Measurements from ENCODE around the gene INPP5A. TPM values are rescaled to one million over a fixed set of nuclear protein-coding genes. Genes with fewer than 3 reads are reported as not detected.

INPP5A gene
- total RNA-seq, 1 experiment from 2014 or later: 16.6 TPM

- no peak for DNase-seq
- no peak overlapping the region for H3K4me3 Mint-ChIP-seq (ENCODE audit: low read depth, unreplicated experiment)
- no TSS peak for BruUV-seq (replicated peaks)
- H3K27me3 Mint-ChIP-seq (ENCODE audit: unreplicated experiment): no peaks in the 10 kb centered on the region
- H3K9me3 Mint-ChIP-seq (ENCODE audit: low read depth, unreplicated experiment): peaks cover 6% of the 10 kb centered on the region
- TF ChIP-seq CTCF (IDR thresholded peaks at IDR 0.05; ENCODE audit: unreplicated experiment): no peak
- H3K27ac Mint-ChIP-seq (ENCODE audit: unreplicated experiment): no peak overlapping the region
- H3K4me1 Mint-ChIP-seq (ENCODE audit: low read depth, unreplicated experiment): no peaks in the 10 kb centered on the region
- H3K36me3 Mint-ChIP-seq (ENCODE audit: insufficient read depth, unreplicated experiment): peaks cover 5% of the 10 kb centered on the region
- intact Hi-C loops (cut with micrococcal nuclease; ENCODE audit: unreplicated experiment): no loop called here
- CTCF ChIA-PET: no interaction called here
Observed at GRCh38 chr10:132755166-132755711, 217.7 kb downstream of the INPP5A start.

- H3K4me1 Mint-ChIP-seq (ENCODE audit: low read depth, unreplicated experiment): no peaks in the 10 kb centered on the region
- CTCF ChIA-PET: no interaction called here
- intact Hi-C loops (cut with micrococcal nuclease; ENCODE audit: unreplicated experiment): no loop called here
- H3K27me3 Mint-ChIP-seq (ENCODE audit: unreplicated experiment): no peaks in the 10 kb centered on the region
- H3K4me3 Mint-ChIP-seq (ENCODE audit: low read depth, unreplicated experiment): no peak overlapping the region
- no peak for TF ChIP-seq CTCF (IDR thresholded peaks at IDR 0.05; ENCODE audit: unreplicated experiment)
- peaks cover 6% of the 10 kb centered on the region for H3K9me3 Mint-ChIP-seq (ENCODE audit: low read depth, unreplicated experiment)
- no peak overlapping the region for H3K27ac Mint-ChIP-seq (ENCODE audit: unreplicated experiment)
- no peak for DNase-seq
- peaks cover 4% of the 10 kb centered on the region for H3K36me3 Mint-ChIP-seq (ENCODE audit: insufficient read depth, unreplicated experiment)
- no TSS peak for BruUV-seq (replicated peaks)
Observed at GRCh38 chr10:132756591-132756990, 219.0 kb downstream of the INPP5A start.

GRCh38 chr10:132757171-132757570 is 219.6 kb downstream of the INPP5A start:
- Mint-ChIP-seq H3K4me1 (ENCODE audit: low read depth, unreplicated experiment) (no peaks in the 10 kb centered on the region), H3K4me3 (ENCODE audit: low read depth, unreplicated experiment) (no peak overlapping the region), H3K36me3 (ENCODE audit: insufficient read depth, unreplicated experiment) (no peaks in the 10 kb centered on the region), H3K27ac (ENCODE audit: unreplicated experiment) (no peak overlapping the region), H3K9me3 (ENCODE audit: low read depth, unreplicated experiment) (peaks cover 6% of the 10 kb centered on the region), H3K27me3 (ENCODE audit: unreplicated experiment) (no peaks in the 10 kb centered on the region)
- BruUV-seq (replicated peaks): no TSS peak
- no peak for TF ChIP-seq CTCF (IDR thresholded peaks at IDR 0.05; ENCODE audit: unreplicated experiment)
- DNase-seq: no peak
- intact Hi-C loops (cut with micrococcal nuclease; ENCODE audit: unreplicated experiment): no loop called here
- CTCF ChIA-PET: no interaction called here

- Mint-ChIP-seq H3K27ac (ENCODE audit: unreplicated experiment) (no peak overlapping the region), H3K9me3 (ENCODE audit: low read depth, unreplicated experiment) (peaks cover 6% of the 10 kb centered on the region), H3K27me3 (ENCODE audit: unreplicated experiment) (no peaks in the 10 kb centered on the region), H3K4me3 (ENCODE audit: low read depth, unreplicated experiment) (no peak overlapping the region), H3K4me1 (ENCODE audit: low read depth, unreplicated experiment) (no peaks in the 10 kb centered on the region), H3K36me3 (ENCODE audit: insufficient read depth, unreplicated experiment) (no peaks in the 10 kb centered on the region)
- no TSS peak for BruUV-seq (replicated peaks)
- CTCF ChIA-PET: no interaction called here
- DNase-seq: no peak
- intact Hi-C loops (cut with micrococcal nuclease; ENCODE audit: unreplicated experiment): no loop called here
- no peak for TF ChIP-seq CTCF (IDR thresholded peaks at IDR 0.05; ENCODE audit: unreplicated experiment)
Observed at GRCh38 chr10:132758865-132759264, 221.3 kb downstream of the INPP5A start.

Data from Calu3 (cell line).